H1 (cell line): ENCODE data around the gene MCM7. TPM values are rescaled to one million over a fixed set of nuclear protein-coding genes. Genes with fewer than 3 reads are reported as not detected.

Experiments
- SIX5 ChIP-seq: IDR thresholded peaks from 2 replicates; pipeline ENCODE4 v1.6.1; 2011; ENCODE audit warnings: mild to moderate bottlenecking, low read depth, low read length
- polyA plus RNA-seq, 7 experiments: library from polyadenylated mRNA; depleted of rRNA in 3 of 7; stranded (reverse) in 5 of 7; unstranded in 2 of 7; fragments of >200 nt in 5 of 7; fragments of 200-250 nt in 2 of 7; gene quantifications; 1 replicate in 5 of 7; 2 replicates in 1 of 7; 4 replicates in 1 of 7; pipeline versions ENCODE4 v1.2.1 to v1.2.3, GENCODE V29; 2011 to 2013; ENCODE audit warnings: missing spikeins in 2 of 7, mixed read lengths in 2 of 7
- total RNA-seq: library from RNA; stranded (reverse); fragmentation: NEBNext Ultra II Directional; extraction: Animal tissue kit (Norgen Biotek cat#: 25700); gene quantifications from 2 replicates; pipeline ENCODE4 v1.2.1, GENCODE V29; 2021
- TF ChIP-seq, protein P1 (sequence below): fragments of 300-600 bp; sonication (generic); IDR thresholded peaks from 2 replicates; pipeline ENCODE4 v1.7.1; 2012; ENCODE audit warnings: low read length, moderate library complexity, mild to moderate bottlenecking, inconsistent platforms; ENCODE audit not compliant: insufficient replicate concordance

Gene MCM7
- total and polyA plus RNA-seq, 2 of the 8 experiments (the other 6 are each of a cell fraction or from before 2014, with no cell fraction given) = 313 to 344 TPM

DNA sequence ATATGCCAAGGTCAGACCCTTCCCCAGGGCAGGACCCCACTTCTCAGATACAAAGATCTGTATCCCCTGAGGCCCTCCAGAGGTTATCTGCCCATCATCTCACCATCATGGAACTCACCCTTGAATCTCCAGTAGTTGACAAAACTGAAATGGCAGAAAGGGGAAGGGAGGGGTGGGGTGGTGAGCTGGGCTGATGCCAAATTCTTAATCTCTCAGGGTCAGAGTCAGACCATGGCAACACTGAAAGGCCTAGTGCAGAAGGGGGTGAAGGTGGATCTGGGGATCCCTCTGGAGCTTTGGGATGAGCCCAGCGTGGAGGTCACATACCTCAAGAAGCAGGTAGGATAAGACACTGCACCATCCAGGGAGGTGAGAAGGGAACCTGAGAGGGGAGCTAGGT, 21.4 kb upstream of the MCM7 start (continued):
- TF ChIP-seq, protein P1, sequence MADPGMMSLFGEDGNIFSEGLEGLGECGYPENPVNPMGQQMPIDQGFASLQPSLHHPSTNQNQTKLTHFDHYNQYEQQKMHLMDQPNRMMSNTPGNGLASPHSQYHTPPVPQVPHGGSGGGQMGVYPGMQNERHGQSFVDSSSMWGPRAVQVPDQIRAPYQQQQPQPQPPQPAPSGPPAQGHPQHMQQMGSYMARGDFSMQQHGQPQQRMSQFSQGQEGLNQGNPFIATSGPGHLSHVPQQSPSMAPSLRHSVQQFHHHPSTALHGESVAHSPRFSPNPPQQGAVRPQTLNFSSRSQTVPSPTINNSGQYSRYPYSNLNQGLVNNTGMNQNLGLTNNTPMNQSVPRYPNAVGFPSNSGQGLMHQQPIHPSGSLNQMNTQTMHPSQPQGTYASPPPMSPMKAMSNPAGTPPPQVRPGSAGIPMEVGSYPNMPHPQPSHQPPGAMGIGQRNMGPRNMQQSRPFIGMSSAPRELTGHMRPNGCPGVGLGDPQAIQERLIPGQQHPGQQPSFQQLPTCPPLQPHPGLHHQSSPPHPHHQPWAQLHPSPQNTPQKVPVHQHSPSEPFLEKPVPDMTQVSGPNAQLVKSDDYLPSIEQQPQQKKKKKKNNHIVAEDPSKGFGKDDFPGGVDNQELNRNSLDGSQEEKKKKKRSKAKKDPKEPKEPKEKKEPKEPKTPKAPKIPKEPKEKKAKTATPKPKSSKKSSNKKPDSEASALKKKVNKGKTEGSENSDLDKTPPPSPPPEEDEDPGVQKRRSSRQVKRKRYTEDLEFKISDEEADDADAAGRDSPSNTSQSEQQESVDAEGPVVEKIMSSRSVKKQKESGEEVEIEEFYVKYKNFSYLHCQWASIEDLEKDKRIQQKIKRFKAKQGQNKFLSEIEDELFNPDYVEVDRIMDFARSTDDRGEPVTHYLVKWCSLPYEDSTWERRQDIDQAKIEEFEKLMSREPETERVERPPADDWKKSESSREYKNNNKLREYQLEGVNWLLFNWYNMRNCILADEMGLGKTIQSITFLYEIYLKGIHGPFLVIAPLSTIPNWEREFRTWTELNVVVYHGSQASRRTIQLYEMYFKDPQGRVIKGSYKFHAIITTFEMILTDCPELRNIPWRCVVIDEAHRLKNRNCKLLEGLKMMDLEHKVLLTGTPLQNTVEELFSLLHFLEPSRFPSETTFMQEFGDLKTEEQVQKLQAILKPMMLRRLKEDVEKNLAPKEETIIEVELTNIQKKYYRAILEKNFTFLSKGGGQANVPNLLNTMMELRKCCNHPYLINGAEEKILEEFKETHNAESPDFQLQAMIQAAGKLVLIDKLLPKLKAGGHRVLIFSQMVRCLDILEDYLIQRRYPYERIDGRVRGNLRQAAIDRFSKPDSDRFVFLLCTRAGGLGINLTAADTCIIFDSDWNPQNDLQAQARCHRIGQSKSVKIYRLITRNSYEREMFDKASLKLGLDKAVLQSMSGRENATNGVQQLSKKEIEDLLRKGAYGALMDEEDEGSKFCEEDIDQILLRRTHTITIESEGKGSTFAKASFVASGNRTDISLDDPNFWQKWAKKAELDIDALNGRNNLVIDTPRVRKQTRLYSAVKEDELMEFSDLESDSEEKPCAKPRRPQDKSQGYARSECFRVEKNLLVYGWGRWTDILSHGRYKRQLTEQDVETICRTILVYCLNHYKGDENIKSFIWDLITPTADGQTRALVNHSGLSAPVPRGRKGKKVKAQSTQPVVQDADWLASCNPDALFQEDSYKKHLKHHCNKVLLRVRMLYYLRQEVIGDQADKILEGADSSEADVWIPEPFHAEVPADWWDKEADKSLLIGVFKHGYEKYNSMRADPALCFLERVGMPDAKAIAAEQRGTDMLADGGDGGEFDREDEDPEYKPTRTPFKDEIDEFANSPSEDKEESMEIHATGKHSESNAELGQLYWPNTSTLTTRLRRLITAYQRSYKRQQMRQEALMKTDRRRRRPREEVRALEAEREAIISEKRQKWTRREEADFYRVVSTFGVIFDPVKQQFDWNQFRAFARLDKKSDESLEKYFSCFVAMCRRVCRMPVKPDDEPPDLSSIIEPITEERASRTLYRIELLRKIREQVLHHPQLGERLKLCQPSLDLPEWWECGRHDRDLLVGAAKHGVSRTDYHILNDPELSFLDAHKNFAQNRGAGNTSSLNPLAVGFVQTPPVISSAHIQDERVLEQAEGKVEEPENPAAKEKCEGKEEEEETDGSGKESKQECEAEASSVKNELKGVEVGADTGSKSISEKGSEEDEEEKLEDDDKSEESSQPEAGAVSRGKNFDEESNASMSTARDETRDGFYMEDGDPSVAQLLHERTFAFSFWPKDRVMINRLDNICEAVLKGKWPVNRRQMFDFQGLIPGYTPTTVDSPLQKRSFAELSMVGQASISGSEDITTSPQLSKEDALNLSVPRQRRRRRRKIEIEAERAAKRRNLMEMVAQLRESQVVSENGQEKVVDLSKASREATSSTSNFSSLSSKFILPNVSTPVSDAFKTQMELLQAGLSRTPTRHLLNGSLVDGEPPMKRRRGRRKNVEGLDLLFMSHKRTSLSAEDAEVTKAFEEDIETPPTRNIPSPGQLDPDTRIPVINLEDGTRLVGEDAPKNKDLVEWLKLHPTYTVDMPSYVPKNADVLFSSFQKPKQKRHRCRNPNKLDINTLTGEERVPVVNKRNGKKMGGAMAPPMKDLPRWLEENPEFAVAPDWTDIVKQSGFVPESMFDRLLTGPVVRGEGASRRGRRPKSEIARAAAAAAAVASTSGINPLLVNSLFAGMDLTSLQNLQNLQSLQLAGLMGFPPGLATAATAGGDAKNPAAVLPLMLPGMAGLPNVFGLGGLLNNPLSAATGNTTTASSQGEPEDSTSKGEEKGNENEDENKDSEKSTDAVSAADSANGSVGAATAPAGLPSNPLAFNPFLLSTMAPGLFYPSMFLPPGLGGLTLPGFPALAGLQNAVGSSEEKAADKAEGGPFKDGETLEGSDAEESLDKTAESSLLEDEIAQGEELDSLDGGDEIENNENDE = no peak
- TF ChIP-seq SIX5 = no peak
